ENCODE measurements around the gene CTSL. TPM values are rescaled to one million over a fixed set of nuclear protein-coding genes. Genes with fewer than 3 reads are reported as not detected.

Gene CTSL
- total and polyA plus RNA-seq, 2 experiments from 2014 or later, result 34.5 to 35.3 TPM

- TF ChIP-seq CTCF (conservative IDR thresholded peaks at IDR 0.05; ENCODE audit: low read depth in 2 of 2) (no peak), ZNF331 (CRISPR knock-in tag; IDR thresholded peaks at IDR 0.05; ENCODE audit: low read depth) (no peak), STAT1 (IDR thresholded peaks at IDR 0.05; ENCODE audit: unreplicated experiment) (no peak), NANOG (IDR thresholded peaks at IDR 0.05; ENCODE audit: borderline replicate concordance) (no peak), CREB1 (CRISPR knock-in tag; IDR thresholded peaks at IDR 0.05; ENCODE audit: low read depth) (no peak), JUNB (IDR thresholded peaks at IDR 0.05; ENCODE audit: unreplicated experiment) (no peak), REST (IDR thresholded peaks at IDR 0.05; ENCODE audit: unreplicated experiment) (no peak), EZH2phosphoT487 (IDR thresholded peaks at IDR 0.05; ENCODE audit: unreplicated experiment) (no peak)
Measured at GRCh38 chr9:87710443-87710842, 15.5 kb upstream of the CTSL start (continued).

GRCh38 chr9:87711857-87712800, 13.8 kb upstream of the CTSL start:
- Histone ChIP-seq H3K27ac (ENCODE audit: low read depth) (peak overlapping the region; percentile 45; the same call in 1 of the 2 replicates), H3K27me3 (ENCODE audit: insufficient read depth) (no peaks in the 10 kb centered on the region), H3K4me1 (ENCODE audit: insufficient read depth) (no peaks in the 10 kb centered on the region), H3K4me2 (no peak overlapping the region), H3K36me3 (ENCODE audit: insufficient read depth) (peaks cover 4% of the 10 kb centered on the region; the same call in 1 of the 2 replicates), H3K9me2 (ENCODE audit: insufficient read depth) (no peaks in the 10 kb centered on the region), H3K79me2 (replicated peaks; ENCODE audit: insufficient read depth) (no peaks in the 10 kb centered on the region), H3F3A (replicated peaks; ENCODE audit: low read depth) (peaks cover 4% of the 10 kb centered on the region), H3K4me3 (no peak overlapping the region), H4K20me1 (replicated peaks; ENCODE audit: insufficient read depth) (no peaks in the 10 kb centered on the region; the same call in 1 of the 2 replicates), H2AFZ (no peak overlapping the region)
- Mint-ChIP-seq H3K4me1 (no peaks in the 10 kb centered on the region; the same call in 2 of the 3 replicates), H3K36me3 (ENCODE audit: low read depth) (peaks cover 15% of the 10 kb centered on the region), H3K9me3 (no peaks in the 10 kb centered on the region), H3K27me3 (ENCODE audit: insufficient read depth, low read depth, poor library complexity) (peaks cover 6% of the 10 kb centered on the region), H3K4me3 (no peak overlapping the region), H3K27ac (no peak overlapping the region)
- DNase-seq (ENCODE audit: low spot score) (peak; percentile 33), ATAC-seq (peak; percentile 61)
- TF ChIP-seq EZH2 (IDR thresholded peaks at IDR 0.05; ENCODE audit: low read depth, unreplicated experiment) (no peak), CTCF (conservative IDR thresholded peaks at IDR 0.05; ENCODE audit: low read depth in 2 of 2) (no peak), EZH2phosphoT487 (IDR thresholded peaks at IDR 0.05; ENCODE audit: unreplicated experiment) (no peak)
